ENCODE results near the gene MAPK8IP3.

MAPK8IP3 gene

DNA sequence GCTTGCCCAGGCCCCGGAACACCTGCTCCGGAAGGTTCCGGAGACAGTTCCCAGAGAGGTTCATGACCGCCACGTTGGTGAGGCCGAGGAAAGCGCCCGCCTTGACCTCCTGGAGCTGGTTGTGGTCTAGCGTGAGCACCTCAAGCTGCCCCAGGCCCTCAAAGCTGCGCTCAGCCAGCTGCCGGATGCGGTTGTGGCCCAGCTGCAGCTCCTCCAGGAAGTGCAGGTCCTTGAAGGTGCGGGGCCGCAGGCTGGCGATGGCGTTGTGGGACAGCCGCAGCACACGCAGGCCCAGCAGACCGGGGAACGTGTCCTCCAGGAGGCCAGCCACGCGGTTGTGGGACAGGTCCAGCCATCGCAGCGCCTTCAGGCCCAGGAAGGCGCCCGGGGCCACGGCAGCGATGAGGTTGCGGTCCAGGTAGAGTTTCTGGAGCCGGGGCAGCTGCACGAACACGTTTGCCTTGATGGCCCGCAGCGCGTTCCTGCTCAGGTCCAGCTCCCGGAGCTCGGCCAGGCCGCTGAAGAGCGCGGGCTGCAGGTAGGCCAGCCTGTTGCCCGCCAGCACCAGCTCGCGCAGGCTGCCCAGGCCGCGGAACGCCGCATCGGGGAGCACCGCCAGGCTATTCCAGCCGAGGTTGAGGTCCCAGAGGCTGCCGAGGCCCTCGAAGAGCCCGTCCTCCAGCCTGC is 85.4 kb downstream of the MAPK8IP3 start:
- Mint-ChIP-seq H3K4me1 (no peaks in the 10 kb centered on the region), H3K9me3 (no peaks in the 10 kb centered on the region), H3K27me3 (ENCODE audit: low read depth) (no peaks in the 10 kb centered on the region), H3K27ac (no peak overlapping the region), H3K4me3 (no peak overlapping the region), H3K36me3 (ENCODE audit: low read depth) (peaks cover 5% of the 10 kb centered on the region)
- TF ChIP-seq, protein P1, sequence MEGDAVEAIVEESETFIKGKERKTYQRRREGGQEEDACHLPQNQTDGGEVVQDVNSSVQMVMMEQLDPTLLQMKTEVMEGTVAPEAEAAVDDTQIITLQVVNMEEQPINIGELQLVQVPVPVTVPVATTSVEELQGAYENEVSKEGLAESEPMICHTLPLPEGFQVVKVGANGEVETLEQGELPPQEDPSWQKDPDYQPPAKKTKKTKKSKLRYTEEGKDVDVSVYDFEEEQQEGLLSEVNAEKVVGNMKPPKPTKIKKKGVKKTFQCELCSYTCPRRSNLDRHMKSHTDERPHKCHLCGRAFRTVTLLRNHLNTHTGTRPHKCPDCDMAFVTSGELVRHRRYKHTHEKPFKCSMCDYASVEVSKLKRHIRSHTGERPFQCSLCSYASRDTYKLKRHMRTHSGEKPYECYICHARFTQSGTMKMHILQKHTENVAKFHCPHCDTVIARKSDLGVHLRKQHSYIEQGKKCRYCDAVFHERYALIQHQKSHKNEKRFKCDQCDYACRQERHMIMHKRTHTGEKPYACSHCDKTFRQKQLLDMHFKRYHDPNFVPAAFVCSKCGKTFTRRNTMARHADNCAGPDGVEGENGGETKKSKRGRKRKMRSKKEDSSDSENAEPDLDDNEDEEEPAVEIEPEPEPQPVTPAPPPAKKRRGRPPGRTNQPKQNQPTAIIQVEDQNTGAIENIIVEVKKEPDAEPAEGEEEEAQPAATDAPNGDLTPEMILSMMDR (IDR thresholded peaks at IDR 0.05; ENCODE audit: unreplicated experiment in 3 of 3) = no peak

- TF ChIP-seq, protein P1 (IDR thresholded peaks at IDR 0.05; ENCODE audit: unreplicated experiment in 3 of 3) = no peak
- no peaks in the 10 kb centered on the region for H3K27me3 Mint-ChIP-seq (ENCODE audit: low read depth)
- H3K36me3 Mint-ChIP-seq (ENCODE audit: low read depth) = peaks cover 9% of the 10 kb centered on the region
- H3K27ac Mint-ChIP-seq = no peak overlapping the region
- peaks cover 2% of the 10 kb centered on the region for H3K9me3 Mint-ChIP-seq
- H3K4me1 Mint-ChIP-seq = no peaks in the 10 kb centered on the region
- H3K4me3 Mint-ChIP-seq = no peak overlapping the region
Measured at GRCh38 chr16:1791943-1792812, 86.2 kb downstream of the MAPK8IP3 start.

GRCh38 chr16:1792836-1793577 is 87.0 kb downstream of the MAPK8IP3 start:
- H3K27me3 Mint-ChIP-seq (ENCODE audit: low read depth) = no peaks in the 10 kb centered on the region
- TF ChIP-seq, protein P1 (IDR thresholded peaks at IDR 0.05; ENCODE audit: unreplicated experiment in 3 of 3) = no peak
- no peak overlapping the region for H3K4me3 Mint-ChIP-seq
- no peaks in the 10 kb centered on the region for H3K4me1 Mint-ChIP-seq
- peaks cover 6% of the 10 kb centered on the region for H3K9me3 Mint-ChIP-seq
- H3K27ac Mint-ChIP-seq = no peak overlapping the region
- peaks cover 11% of the 10 kb centered on the region for H3K36me3 Mint-ChIP-seq (ENCODE audit: low read depth)

DNA sequence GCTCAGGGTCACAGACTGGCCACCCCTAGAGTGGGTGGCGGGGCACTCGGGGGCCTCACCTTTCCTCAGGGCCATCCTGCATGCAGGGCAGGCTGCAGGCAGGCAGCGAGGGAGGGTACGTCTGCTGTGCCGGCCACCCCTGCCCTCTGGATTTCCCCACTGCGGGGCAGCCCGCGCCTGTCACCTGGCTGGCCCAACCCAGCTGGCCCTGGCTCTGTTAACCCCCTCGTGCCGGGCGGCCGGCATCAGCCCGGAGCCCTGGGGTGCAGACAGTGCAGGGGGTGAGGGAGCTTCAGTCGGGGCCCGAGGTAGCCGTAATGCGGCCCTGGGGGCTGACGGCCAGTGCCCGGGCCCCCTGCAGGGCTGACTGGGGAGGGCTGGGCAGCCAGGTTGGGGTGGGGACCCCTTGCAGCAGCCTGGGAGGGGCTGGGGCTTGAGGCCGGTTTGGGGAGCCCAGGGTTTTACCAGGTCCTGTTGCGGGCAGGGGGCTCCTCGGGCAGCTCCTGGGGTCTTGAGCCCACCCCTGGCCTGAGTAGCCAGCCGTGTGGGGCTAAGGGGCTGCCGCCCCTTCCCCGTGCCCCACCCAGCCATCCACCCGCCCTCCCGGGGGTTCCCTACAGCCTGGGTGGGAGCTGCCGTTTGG is 87.7 kb downstream of the MAPK8IP3 start, which contains the start of gene IGFALS:
IGFALS (minus strand) TSS at position 128 of the 643 bp plus-strand sequence; CDS start at position 75, 53 bp downstream.
- TF ChIP-seq, protein P1 (IDR thresholded peaks at IDR 0.05; ENCODE audit: unreplicated experiment in 3 of 3) = no peak
- H3K27me3 Mint-ChIP-seq (ENCODE audit: low read depth) = no peaks in the 10 kb centered on the region
- H3K4me1 Mint-ChIP-seq = no peaks in the 10 kb centered on the region
- H3K36me3 Mint-ChIP-seq (ENCODE audit: low read depth) = peaks cover 11% of the 10 kb centered on the region
- H3K9me3 Mint-ChIP-seq = peaks cover 6% of the 10 kb centered on the region
- no peak within 1 kb of the TSS for H3K4me3 Mint-ChIP-seq
- peak within 1 kb of the TSS in 1 of 3 experiments; percentile 23 for H3K27ac Mint-ChIP-seq

DNA sequence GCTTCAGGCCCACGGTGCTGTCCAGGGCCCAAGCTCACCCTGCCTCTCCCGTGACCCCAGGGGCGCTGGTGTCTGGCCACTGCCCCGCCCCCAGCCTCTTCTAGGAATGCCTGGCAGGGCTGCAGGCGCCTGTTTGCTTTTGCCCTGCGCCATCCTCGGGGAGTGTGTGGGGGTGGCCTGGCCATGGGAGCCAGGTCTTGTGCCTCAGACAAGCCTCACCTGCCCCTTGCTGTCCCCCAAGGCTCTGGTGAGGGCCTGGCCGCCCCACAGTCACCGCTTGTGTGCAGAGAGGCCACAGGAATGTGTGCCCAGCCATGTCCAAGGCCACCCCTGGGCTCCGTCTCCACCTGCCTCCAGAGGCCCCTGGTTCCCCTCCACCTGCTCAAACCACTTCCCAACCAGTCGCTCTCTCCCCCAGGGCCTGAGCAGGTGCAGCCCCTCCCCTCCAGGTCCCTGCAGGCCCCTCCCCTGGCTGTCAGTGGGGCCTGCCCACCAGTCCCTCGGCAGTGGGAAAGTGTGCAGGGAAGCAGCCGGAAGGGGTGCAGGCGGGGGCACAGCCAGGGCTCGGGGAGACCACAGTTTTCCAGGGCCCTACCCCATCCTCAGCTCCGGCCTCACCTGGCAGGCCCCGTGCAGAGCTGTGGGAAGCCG is 88.4 kb downstream of the MAPK8IP3 start:
- TF ChIP-seq, protein P1 (IDR thresholded peaks at IDR 0.05; ENCODE audit: unreplicated experiment in 3 of 3) = no peak
- Mint-ChIP-seq H3K4me1 (no peaks in the 10 kb centered on the region), H3K4me3 (no peak overlapping the region), H3K9me3 (peaks cover 10% of the 10 kb centered on the region), H3K27ac (peak overlapping the region in 1 of 3 experiments; percentile 23), H3K36me3 (ENCODE audit: low read depth) (peaks cover 11% of the 10 kb centered on the region), H3K27me3 (ENCODE audit: low read depth) (no peaks in the 10 kb centered on the region)
